Renal cortex interstitium (tissue), 11 donors: ENCODE data around the gene AFM. TPM values are rescaled to one million over a fixed set of nuclear protein-coding genes. Genes with fewer than 3 reads are reported as not detected.
"Not testable (repeated sequence)": the region's sequence is repeated elsewhere in the genome, so short reads cannot be mapped to it uniquely, and the experiment has no call there.

ENCODE experiments used
- DNase-seq, 11 donors: peaks; one replicate each; pipeline ENCODE4 v3.0.0-alpha.2; 2013; ENCODE audit warnings: low read depth in 9 of 11, low spot score in 4 of 11; ENCODE audit errors: extremely low read depth in 1 of 11
- polyA plus RNA-seq, 3 donors: library from polyadenylated mRNA; unstranded; fragments of 120-200 nt; gene quantifications; one replicate each; pipeline ENCODE4 v1.2.1, GENCODE V29; 2013; ENCODE audit not compliant: insufficient read length in 3 of 3

AFM gene
- polyA plus RNA-seq, 3 donors, result 10.8 to 18.5 (median 13.9) TPM

- DNase-seq, result no peak
Measured at GRCh38 chr4:73544620-73545019, 63.1 kb downstream of the AFM start.

- not testable (repeated sequence) for DNase-seq
Measured at GRCh38 chr4:73550865-73551264, 69.3 kb downstream of the AFM start.

Other genes starting within 250 kb of the AFM start
- gene ANKRD17, start 222.9 kb upstream of the AFM start, polyA plus RNA-seq, result 10 to 100 TPM; 71.5 to 81.6 (median 75.5) TPM
- 10 to 100 TPM in 1 of 3 donors, 1 to 10 TPM in 2; 2.3 to 62.3 (median 2.9) TPM for gene ALB, start 77.5 kb upstream of the AFM start, polyA plus RNA-seq
- 1,000 to 10,000 TPM in 2 of 3 donors, 100 to 1,000 TPM in 1; 431 to 1,636 (median 1,323) TPM for gene AFP, start 45.5 kb upstream of the AFM start, polyA plus RNA-seq
- 1 to 10 TPM; 4.7 to 9.2 (median 7.0) TPM for gene RASSF6, start 138.7 kb downstream of the AFM start, polyA plus RNA-seq